Measurements from ENCODE around the gene NOS1AP.
"Not testable (repeated sequence)": the region's sequence is repeated elsewhere in the genome, so short reads cannot be mapped to it uniquely, and the experiment has no call there.

NOS1AP gene

GRCh38 chr1:162197615-162198421 is 128.3 kb downstream of the NOS1AP start:
- DNase-seq, result no peak

GRCh38 chr1:162200096-162200847 is 130.8 kb downstream of the NOS1AP start:
- no peak for DNase-seq

GRCh38 chr1:162201062-162201461 is 131.6 kb downstream of the NOS1AP start:
- not testable (repeated sequence) for DNase-seq

- DNase-seq, result no peak
Measured at GRCh38 chr1:162204129-162204822, 134.8 kb downstream of the NOS1AP start.

- DNase-seq, result no peak
Measured at GRCh38 chr1:162204823-162205155, 135.3 kb downstream of the NOS1AP start.

- no peak for DNase-seq
Measured at GRCh38 chr1:162206300-162206699, 136.8 kb downstream of the NOS1AP start.

GRCh38 chr1:162206749-162207635 is 137.5 kb downstream of the NOS1AP start:
- no peak for DNase-seq

GRCh38 chr1:162207862-162208261 is 138.4 kb downstream of the NOS1AP start:
- DNase-seq, result no peak

GRCh38 chr1:162210196-162210595 is 140.7 kb downstream of the NOS1AP start:
- no peak for DNase-seq

GRCh38 chr1:162212713-162213112 is 143.2 kb downstream of the NOS1AP start:
- no peak for DNase-seq

GRCh38 chr1:162213281-162213912 is 143.9 kb downstream of the NOS1AP start:
- no peak for DNase-seq

- no peak for DNase-seq
Measured at GRCh38 chr1:162214202-162214601, 144.7 kb downstream of the NOS1AP start.

GRCh38 chr1:162215902-162216301 is 146.4 kb downstream of the NOS1AP start:
- DNase-seq, result no peak

- DNase-seq, result no peak
Measured at GRCh38 chr1:162216604-162217003, 147.1 kb downstream of the NOS1AP start.

GRCh38 chr1:162217706-162218105 is 148.2 kb downstream of the NOS1AP start:
- DNase-seq, result no peak

GRCh38 chr1:162218546-162218945 is 149.1 kb downstream of the NOS1AP start:
- no peak for DNase-seq

GRCh38 chr1:162218975-162219374 is 149.5 kb downstream of the NOS1AP start:
- no peak for DNase-seq

- DNase-seq, result no peak
Measured at GRCh38 chr1:162219461-162219860, 150.0 kb downstream of the NOS1AP start.

- DNase-seq, result no peak
Measured at GRCh38 chr1:162220009-162220539, 150.6 kb downstream of the NOS1AP start.

- DNase-seq, result no peak
Measured at GRCh38 chr1:162222014-162222413, 152.5 kb downstream of the NOS1AP start.

GRCh38 chr1:162222730-162223129 is 153.2 kb downstream of the NOS1AP start:
- DNase-seq, result no peak

GRCh38 chr1:162223488-162223887 is 154.0 kb downstream of the NOS1AP start:
- no peak for DNase-seq

All from activated CD8-positive, alpha-beta memory T cell treated with anti-CD3 and anti-CD28 coated beads for 24 hours (primary cell).